ENCODE data around the gene SEC31B.

GRCh38 chr10:100502926-100503494, 16.7 kb downstream of the SEC31B start:
- TF ChIP-seq POLR2AphosphoS5 (IDR thresholded peaks at IDR 0.05) (no peak), TAF1 (IDR thresholded peaks at IDR 0.05; ENCODE audit: low read depth) (no peak)
